Frontal cortex (tissue), 4 donors: ENCODE measurements around the gene GNB5. TPM values are rescaled to one million over a fixed set of nuclear protein-coding genes. Genes with fewer than 3 reads are reported as not detected.
"Not testable (repeated sequence)": the region's sequence is repeated elsewhere in the genome, so short reads cannot be mapped to it uniquely, and the experiment has no call there.

Source experiments
- DNase-seq, 2 donors: peaks; one replicate each; pipeline ENCODE4 v3.0.0; 2012; ENCODE audit warnings: low spot score in 2 of 2
- FAIRE-seq: peaks from 2 replicates; lab custom pipeline; 2012; peaks lifted over from hg19 to GRCh38; lab: Jason Lieb, UNC
- total RNA-seq: library from RNA; depleted of rRNA; stranded (reverse); fragments of >200 nt; gene quantifications from one replicate; pipeline ENCODE4 v1.2.3, GENCODE V29; 2014
- donor health status: control.
- donor health status: control.
- donor health status: control.

The GNB5 gene
- total RNA-seq, 1 donor from 2014 or later = 34.2 TPM

- no peak for DNase-seq
- FAIRE-seq = no peak
Observed at GRCh38 chr15:52172869-52173268, 18.3 kb downstream of the GNB5 start.

GRCh38 chr15:52171807-52172206, 19.4 kb downstream of the GNB5 start:
- FAIRE-seq (no peak), DNase-seq (no peak)

- no peak for DNase-seq
- no peak for FAIRE-seq
Observed at GRCh38 chr15:52171386-52171785, 19.8 kb downstream of the GNB5 start.

- FAIRE-seq, DNase-seq: not testable (repeated sequence)
Observed at GRCh38 chr15:52170199-52170598, 21.0 kb downstream of the GNB5 start.

- not testable (repeated sequence) for DNase-seq, FAIRE-seq
Observed at GRCh38 chr15:52165494-52166131, 25.6 kb downstream of the GNB5 start.

- no peak for FAIRE-seq
- DNase-seq = no peak
Observed at GRCh38 chr15:52164631-52165265, 26.4 kb downstream of the GNB5 start.

GRCh38 chr15:52163321-52164190, 27.6 kb downstream of the GNB5 start:
- FAIRE-seq = no peak

GRCh38 chr15:52162876-52163275, 28.3 kb downstream of the GNB5 start:
- DNase-seq (no peak), FAIRE-seq (no peak)

More at GRCh38 chr15:52163321-52164190, 27.6 kb downstream of the GNB5 start:
- DNase-seq = no peak

GRCh38 chr15:52162260-52162659, 28.9 kb downstream of the GNB5 start:
- DNase-seq = no peak

GRCh38 chr15:52161406-52161966, 29.7 kb downstream of the GNB5 start:
- no peak for DNase-seq
- no peak for FAIRE-seq

More at GRCh38 chr15:52162260-52162659, 28.9 kb downstream of the GNB5 start:
- no peak for FAIRE-seq

- DNase-seq = no peak
- FAIRE-seq = no peak
Observed at GRCh38 chr15:52159645-52160044, 31.5 kb downstream of the GNB5 start.

GRCh38 chr15:52158084-52158765, 33.0 kb downstream of the GNB5 start:
- no peak for DNase-seq
- FAIRE-seq = no peak

- DNase-seq = no peak
- no peak for FAIRE-seq
Observed at GRCh38 chr15:52155878-52156277, 35.3 kb downstream of the GNB5 start.

GRCh38 chr15:52154896-52155865, 36.0 kb downstream of the GNB5 start:
- FAIRE-seq (no peak), DNase-seq (no peak)

- no peak for FAIRE-seq
Observed at GRCh38 chr15:52153900-52154895, 37.0 kb downstream of the GNB5 start.

GRCh38 chr15:52151353-52151752, 39.8 kb downstream of the GNB5 start:
- DNase-seq = no peak
- FAIRE-seq = no peak

More at GRCh38 chr15:52153900-52154895, 37.0 kb downstream of the GNB5 start:
- DNase-seq = no peak

GRCh38 chr15:52150871-52151270, 40.3 kb downstream of the GNB5 start:
- FAIRE-seq (no peak), DNase-seq (no peak)
